ENCODE data around the gene CCDC85A.

The CCDC85A gene

GRCh38 chr2:56376699-56377665 is 193.2 kb downstream of the CCDC85A start:
- no peak for DNase-seq

GRCh38 chr2:56379066-56379465 is 195.3 kb downstream of the CCDC85A start:
- DNase-seq: no peak

- DNase-seq: no peak
These were observed 197.1 kb downstream of the CCDC85A start for GRCh38 chr2:56380861-56381260.

GRCh38 chr2:56382466-56382865 is 198.7 kb downstream of the CCDC85A start:
- DNase-seq: no peak

- no peak for DNase-seq
These were observed 202.9 kb downstream of the CCDC85A start for GRCh38 chr2:56386657-56387056.

GRCh38 chr2:56390644-56391043 is 206.9 kb downstream of the CCDC85A start:
- no peak for DNase-seq

GRCh38 chr2:56410140-56410539 is 226.3 kb downstream of the CCDC85A start:
- no peak for DNase-seq

GRCh38 chr2:56416500-56417176 is 232.8 kb downstream of the CCDC85A start:
- no peak for DNase-seq

Measured in NCI-H187 treated with DMSO at 0.1 percent for 48 hours (cell line).